Breast epithelium (tissue), 4 donors: Measurements from ENCODE around the gene KIAA0825. TPM values are rescaled to one million over a fixed set of nuclear protein-coding genes. Genes with fewer than 3 reads are reported as not detected.
"Not testable (repeated sequence)": the region's sequence is repeated elsewhere in the genome, so short reads cannot be mapped to it uniquely, and the experiment has no call there.

Experiments used
- DNase-seq, 2 donors: peaks; one replicate each; pipeline ENCODE4 v3.0.0-alpha.2; 2019; ENCODE audit warnings: low spot score in 2 of 2
- H3K27ac ChIP-seq, 2 donors: fragments of 200-600 bp; sonication (generic) in 1 of 2; one replicate each; pipeline ENCODE4 v1.5.1; 2016 to 2019; ENCODE audit warnings: mild to moderate bottlenecking in 1 of 2
- H3K27me3 ChIP-seq, 2 donors: fragments of 200-600 bp; sonication (generic) in 1 of 2; one replicate each; pipeline versions ENCODE4 v1.5.1 to v1.6.0; 2017 to 2019; ENCODE audit warnings: control low read depth in 1 of 2, mild to moderate bottlenecking in 1 of 2
- H3K36me3 ChIP-seq: fragments of 200-600 bp; one replicate; pipeline ENCODE4 v1.5.1; 2019
- H3K4me1 ChIP-seq, 2 donors: fragments of 200-600 bp; sonication (generic); one replicate each; pipeline ENCODE4 v1.5.1; 2016 to 2019; ENCODE audit warnings: control low read depth in 1 of 2
- H3K4me3 ChIP-seq, 3 donors: fragments of 200-600 bp; sonication (generic); 1 replicate in 2 of 3; 2 replicates in 1 of 3; pipeline ENCODE4 v1.5.1; 2016 to 2019; ENCODE audit warnings: mild to moderate bottlenecking in 3 of 3, moderate library complexity in 2 of 3
- H3K9me3 ChIP-seq, 2 donors: fragments of 200-600 bp; sonication (generic) in 1 of 2; one replicate each; pipeline ENCODE4 v1.5.1; 2016 to 2019; ENCODE audit warnings: control low read depth in 1 of 2
- POLR2A ChIP-seq: fragments of 450-650 bp; IDR thresholded peaks from one replicate; pipeline ENCODE4 v1.6.1; 2016; ENCODE audit warnings: antibody characterized with exemption, mild to moderate bottlenecking, moderate library complexity
- POLR2AphosphoS5 ChIP-seq, 3 donors: sonication (generic); formaldehyde crosslinking; IDR thresholded peaks; one replicate each; pipeline ENCODE4 v1.6.1; 2017; ENCODE audit warnings: antibody characterized with exemption in 3 of 3
- intact Hi-C: fragments of 100-400 bp; cut with DNase I; formaldehyde crosslinking; loops from one replicate; pipeline ENCODE4 v1.15.1; 2023; ENCODE audit warnings: low total_unique reads
- total RNA-seq, 3 donors: library from RNA; depleted of rRNA; stranded (reverse); fragments of >200 nt; gene quantifications; one replicate each; pipeline ENCODE4 v1.1.0, GENCODE V29; 2016
- TF ChIP-seq, protein P1 (sequence below), 3 donors: fragments of 450-650 bp; IDR thresholded peaks; one replicate each; pipeline ENCODE4 v1.5.1; 2016 to 2017; ENCODE audit warnings: antibody characterized with exemption in 3 of 3, mild to moderate bottlenecking in 3 of 3, moderate library complexity in 3 of 3

Gene KIAA0825
- total RNA-seq, 3 donors from 2014 or later, result 5.9 to 15.5 (median 7.9) TPM

DNA sequence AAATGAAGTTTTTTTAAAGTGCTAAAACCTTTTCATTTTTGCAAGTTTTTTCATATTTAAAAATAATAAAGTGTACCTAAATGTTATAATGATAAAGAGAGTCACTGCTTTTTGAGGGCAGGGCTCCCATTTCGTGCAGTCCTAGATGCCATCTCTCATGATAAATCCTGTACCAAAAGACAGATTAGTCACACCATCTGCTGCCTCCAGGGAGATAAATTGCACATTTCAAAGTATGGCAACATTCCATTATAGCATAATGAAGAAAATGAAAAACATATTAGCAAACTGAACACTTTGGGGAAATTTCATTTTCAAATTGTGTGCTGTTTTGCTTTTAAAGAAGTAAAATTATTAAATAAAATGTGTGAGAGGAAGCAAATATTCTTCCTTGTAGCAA, 257.2 kb downstream of the KIAA0825 start:
- Histone ChIP-seq H3K9me3 (no peaks in the 10 kb centered on the region), H3K27ac (peak overlapping the region in 1 of 2 donors; percentile 76), H3K4me1 (peaks cover 0 to 6% of the 10 kb centered on the region in 2 donors), H3K27me3 (no peaks in the 10 kb centered on the region), H3K36me3 (no peaks in the 10 kb centered on the region), H3K4me3 (no peak overlapping the region)
- TF ChIP-seq POLR2A, result no peak
- no peak for TF ChIP-seq POLR2AphosphoS5 (IDR thresholded peaks at IDR 0.05)
- TF ChIP-seq, protein P1, sequence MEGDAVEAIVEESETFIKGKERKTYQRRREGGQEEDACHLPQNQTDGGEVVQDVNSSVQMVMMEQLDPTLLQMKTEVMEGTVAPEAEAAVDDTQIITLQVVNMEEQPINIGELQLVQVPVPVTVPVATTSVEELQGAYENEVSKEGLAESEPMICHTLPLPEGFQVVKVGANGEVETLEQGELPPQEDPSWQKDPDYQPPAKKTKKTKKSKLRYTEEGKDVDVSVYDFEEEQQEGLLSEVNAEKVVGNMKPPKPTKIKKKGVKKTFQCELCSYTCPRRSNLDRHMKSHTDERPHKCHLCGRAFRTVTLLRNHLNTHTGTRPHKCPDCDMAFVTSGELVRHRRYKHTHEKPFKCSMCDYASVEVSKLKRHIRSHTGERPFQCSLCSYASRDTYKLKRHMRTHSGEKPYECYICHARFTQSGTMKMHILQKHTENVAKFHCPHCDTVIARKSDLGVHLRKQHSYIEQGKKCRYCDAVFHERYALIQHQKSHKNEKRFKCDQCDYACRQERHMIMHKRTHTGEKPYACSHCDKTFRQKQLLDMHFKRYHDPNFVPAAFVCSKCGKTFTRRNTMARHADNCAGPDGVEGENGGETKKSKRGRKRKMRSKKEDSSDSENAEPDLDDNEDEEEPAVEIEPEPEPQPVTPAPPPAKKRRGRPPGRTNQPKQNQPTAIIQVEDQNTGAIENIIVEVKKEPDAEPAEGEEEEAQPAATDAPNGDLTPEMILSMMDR (IDR thresholded peaks at IDR 0.05), result no peak
- DNase-seq, result no peak
- intact Hi-C loops, result no loop called here

- TF ChIP-seq POLR2AphosphoS5 (IDR thresholded peaks at IDR 0.05) (no peak), POLR2A (no peak)
- TF ChIP-seq, protein P1 (IDR thresholded peaks at IDR 0.05), result no peak
- Histone ChIP-seq H3K4me1 (peaks cover 0 to 6% of the 10 kb centered on the region in 2 donors), H3K36me3 (no peaks in the 10 kb centered on the region)
Measured at GRCh38 chr5:94360382-94361130, 257.8 kb downstream of the KIAA0825 start.

GRCh38 chr5:94359880-94360279, 258.5 kb downstream of the KIAA0825 start:
- intact Hi-C loops, result no loop called here
- no peaks in the 10 kb centered on the region for H3K27me3 ChIP-seq
- TF ChIP-seq, protein P1 (IDR thresholded peaks at IDR 0.05), result no peak
- TF ChIP-seq POLR2AphosphoS5 (IDR thresholded peaks at IDR 0.05), result no peak
- TF ChIP-seq POLR2A, result no peak
- H3K4me1 ChIP-seq, result peaks cover 0 to 6% of the 10 kb centered on the region in 2 donors
- DNase-seq, result no peak
- no peaks in the 10 kb centered on the region for H3K9me3 ChIP-seq
- no peak overlapping the region for H3K27ac ChIP-seq
- H3K36me3 ChIP-seq, result no peaks in the 10 kb centered on the region
- no peak overlapping the region for H3K4me3 ChIP-seq

More at GRCh38 chr5:94360382-94361130, 257.8 kb downstream of the KIAA0825 start:
- no peak for DNase-seq
- Histone ChIP-seq H3K27ac (no peak overlapping the region), H3K27me3 (no peaks in the 10 kb centered on the region), H3K9me3 (no peaks in the 10 kb centered on the region), H3K4me3 (no peak overlapping the region)
- intact Hi-C loops, result no loop called here

DNA sequence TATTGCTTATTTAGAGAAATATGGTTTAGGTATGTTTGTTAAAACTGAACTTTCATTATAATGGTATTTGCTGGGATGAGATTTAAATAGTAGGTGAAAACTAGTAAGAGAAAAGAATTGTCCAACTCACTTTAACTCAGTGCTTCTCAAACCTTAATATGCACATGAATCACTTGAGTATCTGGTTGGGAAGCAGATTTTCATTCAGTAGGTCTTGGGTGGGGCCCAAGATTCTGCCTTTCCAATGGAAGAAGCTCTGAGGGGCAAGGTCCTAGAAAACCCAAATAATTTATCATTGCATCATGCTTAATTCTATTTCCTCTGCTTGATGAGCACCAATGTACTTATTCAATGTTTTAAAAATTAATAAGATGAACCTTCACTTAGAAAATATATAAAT, 262.6 kb downstream of the KIAA0825 start:
- intact Hi-C loops, result no loop called here
- Histone ChIP-seq H3K9me3 (peaks cover 0 to 2% of the 10 kb centered on the region in 2 donors), H3K27ac (no peak overlapping the region), H3K4me1 (no peaks in the 10 kb centered on the region), H3K4me3 (no peak overlapping the region), H3K27me3 (no peaks in the 10 kb centered on the region), H3K36me3 (no peaks in the 10 kb centered on the region)
- no peak for TF ChIP-seq POLR2A
- TF ChIP-seq, protein P1 (IDR thresholded peaks at IDR 0.05), result no peak
- DNase-seq, result no peak

- H3K36me3 ChIP-seq, H3K4me1 ChIP-seq, intact Hi-C loops, DNase-seq, H3K27me3 ChIP-seq, H3K27ac ChIP-seq, H3K4me3 ChIP-seq, H3K9me3 ChIP-seq: not testable (repeated sequence)
Measured at GRCh38 chr5:94354837-94355485, 263.4 kb downstream of the KIAA0825 start.
